ENCODE measurements around the gene TNK2. TPM values are rescaled to one million over a fixed set of nuclear protein-coding genes. Genes with fewer than 3 reads are reported as not detected.

The TNK2 gene
- total RNA-seq, 1 experiment from 2014 or later: 18.2 TPM

GRCh38 chr3:195889870-195890295 lies 18.5 kb downstream of the TNK2 start:
- intact Hi-C loops (cut with micrococcal nuclease; ENCODE audit: unreplicated experiment): no loop called here
- Histone ChIP-seq H3K4me1 (ENCODE audit: insufficient read depth, low read length, poor library complexity, severe bottlenecking) (peaks cover 12% of the 10 kb centered on the region), H3K27me3 (replicated peaks; ENCODE audit: insufficient read depth, low read depth, low read length, poor library complexity) (no peaks in the 10 kb centered on the region), H3K4me3 (ENCODE audit: low read depth, low read length, poor library complexity, severe bottlenecking) (no peak overlapping the region), H3K27ac (ENCODE audit: low read depth, low read length, poor library complexity, severe bottlenecking) (peak overlapping the region; percentile 47), H3K9me3 (ENCODE audit: low read depth, low read length, poor library complexity, severe bottlenecking) (no peaks in the 10 kb centered on the region), H3K36me3 (ENCODE audit: insufficient read depth, low read length, poor library complexity, severe bottlenecking) (no peaks in the 10 kb centered on the region)
- no TSS peak for BruUV-seq (replicated peaks)
- TF ChIP-seq CTCF (conservative IDR thresholded peaks at IDR 0.05; ENCODE audit: low read depth, low read length) (no peak), EZH2 (IDR thresholded peaks at IDR 0.05; ENCODE audit: borderline replicate concordance, low read depth, low read length, poor library complexity, severe bottlenecking) (no peak)
- CTCF ChIA-PET: no interaction called here
- POLR2A ChIA-PET (ENCODE audit: low non-redundant PET): no interaction called here
- DNase-seq (ENCODE audit: low spot score): no peak

GRCh38 chr3:195888981-195889869 lies 19.1 kb downstream of the TNK2 start:
- Histone ChIP-seq H3K9me3 (ENCODE audit: low read depth, low read length, poor library complexity, severe bottlenecking) (no peaks in the 10 kb centered on the region), H3K27ac (ENCODE audit: low read depth, low read length, poor library complexity, severe bottlenecking) (no peak overlapping the region), H3K36me3 (ENCODE audit: insufficient read depth, low read length, poor library complexity, severe bottlenecking) (no peaks in the 10 kb centered on the region), H3K4me3 (ENCODE audit: low read depth, low read length, poor library complexity, severe bottlenecking) (no peak overlapping the region), H3K27me3 (replicated peaks; ENCODE audit: insufficient read depth, low read depth, low read length, poor library complexity) (no peaks in the 10 kb centered on the region), H3K4me1 (ENCODE audit: insufficient read depth, low read length, poor library complexity, severe bottlenecking) (peaks cover 7% of the 10 kb centered on the region)
- no peak for TF ChIP-seq EZH2 (IDR thresholded peaks at IDR 0.05; ENCODE audit: borderline replicate concordance, low read depth, low read length, poor library complexity, severe bottlenecking)
- no peak for TF ChIP-seq CTCF (conservative IDR thresholded peaks at IDR 0.05; ENCODE audit: low read depth, low read length)
- ChIA-PET POLR2A (ENCODE audit: low non-redundant PET) (no interaction called here), CTCF (no interaction called here)
- intact Hi-C loops (cut with micrococcal nuclease; ENCODE audit: unreplicated experiment): no loop called here
- BruUV-seq (replicated peaks): no TSS peak
- no peak for DNase-seq (ENCODE audit: low spot score)

GRCh38 chr3:195888311-195888761 lies 20.0 kb downstream of the TNK2 start:
- Histone ChIP-seq H3K9me3 (ENCODE audit: low read depth, low read length, poor library complexity, severe bottlenecking) (no peaks in the 10 kb centered on the region), H3K4me3 (ENCODE audit: low read depth, low read length, poor library complexity, severe bottlenecking) (no peak overlapping the region), H3K4me1 (ENCODE audit: insufficient read depth, low read length, poor library complexity, severe bottlenecking) (peaks cover 3% of the 10 kb centered on the region), H3K27ac (ENCODE audit: low read depth, low read length, poor library complexity, severe bottlenecking) (no peak overlapping the region), H3K36me3 (ENCODE audit: insufficient read depth, low read length, poor library complexity, severe bottlenecking) (no peaks in the 10 kb centered on the region), H3K27me3 (replicated peaks; ENCODE audit: insufficient read depth, low read depth, low read length, poor library complexity) (no peaks in the 10 kb centered on the region)
- TF ChIP-seq EZH2 (IDR thresholded peaks at IDR 0.05; ENCODE audit: borderline replicate concordance, low read depth, low read length, poor library complexity, severe bottlenecking): no peak
- no peak for TF ChIP-seq CTCF (conservative IDR thresholded peaks at IDR 0.05; ENCODE audit: low read depth, low read length)
- CTCF ChIA-PET: no interaction called here
- POLR2A ChIA-PET (ENCODE audit: low non-redundant PET): no interaction called here
- intact Hi-C loops (cut with micrococcal nuclease; ENCODE audit: unreplicated experiment): no loop called here
- no TSS peak for BruUV-seq (replicated peaks)
- no peak for DNase-seq (ENCODE audit: low spot score)

Measured in A673 (cell line).